ENCODE data around the gene LIMK2. TPM values are rescaled to one million over a fixed set of nuclear protein-coding genes. Genes with fewer than 3 reads are reported as not detected.

LIMK2 gene
- total and polyA plus RNA-seq, 10 of the 15 experiments (the other 5 are each of a cell fraction or from before 2014, with no cell fraction given): 2.9 to 40.4 (median 26.7) TPM

- TF ChIP-seq CHD1 (IDR thresholded peaks at IDR 0.05; ENCODE audit: low read depth, low read length) (no peak), ZNF217 (IDR thresholded peaks at IDR 0.05) (no peak), GATAD2B (conservative IDR thresholded peaks at IDR 0.05; ENCODE audit: low read depth) (no peak), CEBPB (IDR thresholded peaks at IDR 0.05; ENCODE audit: borderline replicate concordance in 1 of 2, low read depth in 2 of 2, low read length in 2 of 2) (no peak), CREB1 (IDR thresholded peaks at IDR 0.05; ENCODE audit: low read depth) (no peak), SMAD5 (IDR thresholded peaks at IDR 0.05; ENCODE audit: low read depth) (no peak), RBBP5 (conservative IDR thresholded peaks at IDR 0.05) (no peak), JUND (IDR thresholded peaks at IDR 0.05; ENCODE audit: low read depth, low read length) (no peak), SREBF1 (IDR thresholded peaks at IDR 0.05; ENCODE audit: low read length) (no peak), RB1 (IDR thresholded peaks at IDR 0.05; ENCODE audit: borderline replicate concordance) (no peak), SIN3A (IDR thresholded peaks at IDR 0.05; ENCODE audit: low read depth, low read length) (no peak), ZBED1 (IDR thresholded peaks at IDR 0.05; ENCODE audit: borderline replicate concordance) (no peak), TCF3 (IDR thresholded peaks at IDR 0.05; ENCODE audit: borderline replicate concordance, insufficient read depth, low read depth, low read length) (no peak)
These were observed 5.0 kb upstream of the LIMK2 start (continued) for GRCh38 chr22:31206896-31207687.

Data from GM12878 (cell line).